Stimulated activated naive CD8-positive, alpha-beta T cell treated with anti-CD3 and anti-CD28 coated beads, Interleukin-15, Interleukin-2, amounts not matched to agents 100 ng/mL and 50 ng/mL, for 24 hours (primary cell): Measurements from ENCODE around the gene PDGFRA.

Source experiments
- H3K27ac Mint-ChIP-seq: one replicate; pipeline ENCODE4 v1.8.0; 2021; ENCODE audit warnings: mild to moderate bottlenecking, mixed read lengths
- H3K27me3 Mint-ChIP-seq: one replicate; pipeline ENCODE4 v1.8.0; 2021; ENCODE audit warnings: mixed read lengths
- H3K36me3 Mint-ChIP-seq: one replicate; pipeline ENCODE4 v1.8.0; 2021; ENCODE audit warnings: low read depth, mixed read lengths
- H3K4me1 Mint-ChIP-seq: one replicate; pipeline ENCODE4 v1.8.0; 2021; ENCODE audit warnings: low read depth, mixed read lengths
- H3K4me3 Mint-ChIP-seq: one replicate; pipeline ENCODE4 v1.8.0; 2021; ENCODE audit warnings: mild to moderate bottlenecking, mixed read lengths
- H3K9me3 Mint-ChIP-seq: one replicate; pipeline ENCODE4 v1.8.0; 2021; ENCODE audit warnings: mixed read lengths

PDGFRA gene

GRCh38 chr4:54218736-54219135 is 10.4 kb upstream of the PDGFRA start:
- H3K9me3 Mint-ChIP-seq, result no peaks in the 10 kb centered on the region
- peaks cover 4% of the 10 kb centered on the region for H3K4me1 Mint-ChIP-seq
- H3K27me3 Mint-ChIP-seq, result peaks cover 42% of the 10 kb centered on the region
- H3K36me3 Mint-ChIP-seq, result no peaks in the 10 kb centered on the region
- no peak overlapping the region for H3K27ac Mint-ChIP-seq
- H3K4me3 Mint-ChIP-seq, result no peak overlapping the region

GRCh38 chr4:54224996-54225597 is 4.0 kb upstream of the PDGFRA start:
- H3K9me3 Mint-ChIP-seq, result no peaks in the 10 kb centered on the region
- peaks cover 77% of the 10 kb centered on the region for H3K27me3 Mint-ChIP-seq
- no peak overlapping the region for H3K27ac Mint-ChIP-seq
- no peaks in the 10 kb centered on the region for H3K36me3 Mint-ChIP-seq
- H3K4me3 Mint-ChIP-seq, result no peak overlapping the region
- peaks cover 40% of the 10 kb centered on the region for H3K4me1 Mint-ChIP-seq

- Mint-ChIP-seq H3K27me3 (peaks cover 81% of the 10 kb centered on the region), H3K9me3 (no peaks in the 10 kb centered on the region), H3K36me3 (no peaks in the 10 kb centered on the region), H3K4me3 (peak overlapping the region; percentile 69), H3K27ac (no peak overlapping the region), H3K4me1 (peaks cover 43% of the 10 kb centered on the region)
Measured at GRCh38 chr4:54225598-54226403, 3.3 kb upstream of the PDGFRA start.

- Mint-ChIP-seq H3K27me3 (peaks cover 84% of the 10 kb centered on the region), H3K27ac (no peak overlapping the region), H3K9me3 (no peaks in the 10 kb centered on the region), H3K4me1 (peaks cover 50% of the 10 kb centered on the region), H3K36me3 (no peaks in the 10 kb centered on the region), H3K4me3 (peak overlapping the region; percentile 69)
Measured at GRCh38 chr4:54226404-54227255, 2.5 kb upstream of the PDGFRA start.

GRCh38 chr4:54227256-54228055 is 1.6 kb upstream of the PDGFRA start:
- Mint-ChIP-seq H3K27me3 (peaks cover 88% of the 10 kb centered on the region), H3K4me3 (peak overlapping the region; percentile 69), H3K27ac (no peak overlapping the region), H3K9me3 (no peaks in the 10 kb centered on the region), H3K4me1 (peaks cover 58% of the 10 kb centered on the region), H3K36me3 (no peaks in the 10 kb centered on the region)

GRCh38 chr4:54228056-54228527 is 1.0 kb upstream of the PDGFRA start:
- no peaks in the 10 kb centered on the region for H3K9me3 Mint-ChIP-seq
- peak overlapping the region; percentile 69 for H3K4me3 Mint-ChIP-seq
- H3K36me3 Mint-ChIP-seq, result no peaks in the 10 kb centered on the region
- peaks cover 58% of the 10 kb centered on the region for H3K4me1 Mint-ChIP-seq
- no peak overlapping the region for H3K27ac Mint-ChIP-seq
- peaks cover 85% of the 10 kb centered on the region for H3K27me3 Mint-ChIP-seq

GRCh38 chr4:54228546-54228945 is 547 bp upstream of the PDGFRA start:
- peaks cover 58% of the 10 kb centered on the region for H3K4me1 Mint-ChIP-seq
- no peaks in the 10 kb centered on the region for H3K36me3 Mint-ChIP-seq
- H3K27me3 Mint-ChIP-seq, result peaks cover 82% of the 10 kb centered on the region
- H3K27ac Mint-ChIP-seq, result no peak overlapping the region
- no peaks in the 10 kb centered on the region for H3K9me3 Mint-ChIP-seq
- H3K4me3 Mint-ChIP-seq, result peak overlapping the region; percentile 12

- H3K9me3 Mint-ChIP-seq, result no peaks in the 10 kb centered on the region
- peaks cover 62% of the 10 kb centered on the region for H3K4me1 Mint-ChIP-seq
Measured at GRCh38 chr4:54229631-54230483, 764 bp downstream of the PDGFRA start.

GRCh38 chr4:54230484-54231418 is 1.7 kb downstream of the PDGFRA start:
- peaks cover 58% of the 10 kb centered on the region for H3K4me1 Mint-ChIP-seq
- no peaks in the 10 kb centered on the region for H3K9me3 Mint-ChIP-seq
- H3K36me3 Mint-ChIP-seq, result no peaks in the 10 kb centered on the region
- no peak overlapping the region for H3K27ac Mint-ChIP-seq
- H3K27me3 Mint-ChIP-seq, result peaks cover 78% of the 10 kb centered on the region
- H3K4me3 Mint-ChIP-seq, result peak overlapping the region; percentile 17

More at GRCh38 chr4:54229631-54230483, 764 bp downstream of the PDGFRA start:
- Mint-ChIP-seq H3K27ac (no peak overlapping the region), H3K36me3 (no peaks in the 10 kb centered on the region), H3K27me3 (peaks cover 80% of the 10 kb centered on the region), H3K4me3 (no peak overlapping the region)

- peaks cover 78% of the 10 kb centered on the region for H3K27me3 Mint-ChIP-seq
- no peaks in the 10 kb centered on the region for H3K9me3 Mint-ChIP-seq
- H3K36me3 Mint-ChIP-seq, result no peaks in the 10 kb centered on the region
- H3K4me1 Mint-ChIP-seq, result peaks cover 52% of the 10 kb centered on the region
- H3K27ac Mint-ChIP-seq, result no peak overlapping the region
- peak overlapping the region; percentile 17 for H3K4me3 Mint-ChIP-seq
Measured at GRCh38 chr4:54231419-54231767, 2.3 kb downstream of the PDGFRA start.

- no peak overlapping the region for H3K27ac Mint-ChIP-seq
- peak overlapping the region; percentile 55 for H3K4me3 Mint-ChIP-seq
- no peaks in the 10 kb centered on the region for H3K36me3 Mint-ChIP-seq
- peaks cover 74% of the 10 kb centered on the region for H3K27me3 Mint-ChIP-seq
- no peaks in the 10 kb centered on the region for H3K9me3 Mint-ChIP-seq
- H3K4me1 Mint-ChIP-seq, result peaks cover 47% of the 10 kb centered on the region
Measured at GRCh38 chr4:54231768-54232688, 2.9 kb downstream of the PDGFRA start.

- Mint-ChIP-seq H3K4me3 (peak overlapping the region; percentile 65), H3K27ac (no peak overlapping the region), H3K4me1 (peaks cover 34% of the 10 kb centered on the region), H3K36me3 (no peaks in the 10 kb centered on the region), H3K27me3 (peaks cover 62% of the 10 kb centered on the region), H3K9me3 (no peaks in the 10 kb centered on the region)
Measured at GRCh38 chr4:54233277-54233696, 4.2 kb downstream of the PDGFRA start.
